ENCODE results near the gene RASA4. TPM values are rescaled to one million over a fixed set of nuclear protein-coding genes. Genes with fewer than 3 reads are reported as not detected.
"Not testable (repeated sequence)": the region's sequence is repeated elsewhere in the genome, so short reads cannot be mapped to it uniquely, and the experiment has no call there.

RASA4 gene
- total and polyA plus RNA-seq, 2 of the 4 experiments (the other 2 are of a cell fraction), result 3.8 to 18.6 TPM

GRCh38 chr7:102589857-102590256 is 26.7 kb downstream of the RASA4 start:
- dilution Hi-C loops (cut with HindIII; ENCODE audit: low sequenced_read_pairs, unreplicated experiment); H2AK5ac ChIP-seq (ENCODE audit: low read depth, low read length); H3K14ac ChIP-seq (replicated peaks; ENCODE audit: low read depth, low read length); H3K27ac ChIP-seq (ENCODE audit: insufficient read depth, low read length); H4K91ac ChIP-seq (ENCODE audit: insufficient read depth, low read depth, low read length); H3K18ac ChIP-seq (ENCODE audit: low read depth, low read length); H3K27me3 ChIP-seq (ENCODE audit: control insufficient read depth, insufficient read depth, low read length); DNase-seq; H4K5ac ChIP-seq (ENCODE audit: low read depth, low read length); H4K8ac ChIP-seq (ENCODE audit: low read depth in 2 of 2, low read length in 2 of 2); H2BK120ac ChIP-seq (ENCODE audit: low read depth, low read length); CTCF ChIA-PET; H2AK9ac ChIP-seq (replicated peaks; ENCODE audit: low read depth, low read length, poor library complexity); H2BK15ac ChIP-seq (ENCODE audit: low read depth, low read length); H3K36me3 ChIP-seq (ENCODE audit: control insufficient read depth, insufficient read depth, low read length); H3K9ac ChIP-seq (ENCODE audit: low read depth, low read length); in situ Hi-C loops (cut with MboI; ENCODE audit: low sequenced_read_pairs); H3K4me1 ChIP-seq (ENCODE audit: control insufficient read depth, insufficient read depth, low read length); H3K9me3 ChIP-seq (ENCODE audit: control insufficient read depth, insufficient read depth, low read length); H3K4me3 ChIP-seq (ENCODE audit: insufficient read depth, low read depth, low read length); H3K4ac ChIP-seq (ENCODE audit: low read depth, low read length); BruUV-seq (replicated peaks); H2AFZ ChIP-seq (replicated peaks; ENCODE audit: low read length, poor library complexity); H3K9me1 ChIP-seq (ENCODE audit: insufficient read depth, low read length); H3K56ac ChIP-seq (ENCODE audit: extremely low read depth, insufficient read depth, low read length); intact Hi-C loops (cut with micrococcal nuclease); H3K79me1 ChIP-seq (ENCODE audit: low read depth in 1 of 2, low read length in 2 of 2); H2BK5ac ChIP-seq (ENCODE audit: low read depth, low read length, poor library complexity, severe bottlenecking); H3K23ac ChIP-seq (ENCODE audit: low read depth, low read length); H4K20me1 ChIP-seq (ENCODE audit: insufficient read depth, low read length); POLR2A ChIA-PET (ENCODE audit: unreplicated experiment); H3K4me2 ChIP-seq (ENCODE audit: low read depth, low read length); H2BK20ac ChIP-seq (ENCODE audit: low read depth, low read length): not testable (repeated sequence)
- peak; percentile 90 for ATAC-seq (ENCODE audit: low read depth)
- no CpG with 5 or more reads among the region's 9 CpGs for WGBS, 2 experiments (ENCODE audit: extremely low coverage in 2 of 2, insufficient read length in 1 of 2)

GRCh38 chr7:102583495-102583894 is 33.1 kb downstream of the RASA4 start:
- H3K4me3 ChIP-seq (ENCODE audit: insufficient read depth, low read depth, low read length); H3K36me3 ChIP-seq (ENCODE audit: control insufficient read depth, insufficient read depth, low read length); CTCF ChIA-PET; DNase-seq; H3K9me3 ChIP-seq (ENCODE audit: control insufficient read depth, insufficient read depth, low read length); H2BK20ac ChIP-seq (ENCODE audit: low read depth, low read length); BruUV-seq (replicated peaks); H3K9me1 ChIP-seq (ENCODE audit: insufficient read depth, low read length); H3K4me2 ChIP-seq (ENCODE audit: low read depth, low read length); H2AK5ac ChIP-seq (ENCODE audit: low read depth, low read length); H3K18ac ChIP-seq (ENCODE audit: low read depth, low read length); H3K4ac ChIP-seq (ENCODE audit: low read depth, low read length); H4K20me1 ChIP-seq (ENCODE audit: insufficient read depth, low read length); POLR2A ChIA-PET (ENCODE audit: unreplicated experiment); H3K27ac ChIP-seq (ENCODE audit: insufficient read depth, low read length); H4K5ac ChIP-seq (ENCODE audit: low read depth, low read length); H2BK120ac ChIP-seq (ENCODE audit: low read depth, low read length); H2BK5ac ChIP-seq (ENCODE audit: low read depth, low read length, poor library complexity, severe bottlenecking); H3K4me1 ChIP-seq (ENCODE audit: control insufficient read depth, insufficient read depth, low read length); H2AK9ac ChIP-seq (replicated peaks; ENCODE audit: low read depth, low read length, poor library complexity); H3K23ac ChIP-seq (ENCODE audit: low read depth, low read length); H2AFZ ChIP-seq (replicated peaks; ENCODE audit: low read length, poor library complexity); H4K91ac ChIP-seq (ENCODE audit: insufficient read depth, low read depth, low read length); H3K27me3 ChIP-seq (ENCODE audit: control insufficient read depth, insufficient read depth, low read length); H3K56ac ChIP-seq (ENCODE audit: extremely low read depth, insufficient read depth, low read length); intact Hi-C loops (cut with micrococcal nuclease); H2BK15ac ChIP-seq (ENCODE audit: low read depth, low read length); H3K9ac ChIP-seq (ENCODE audit: low read depth, low read length); H4K8ac ChIP-seq (ENCODE audit: low read depth in 2 of 2, low read length in 2 of 2); H3K14ac ChIP-seq (replicated peaks; ENCODE audit: low read depth, low read length); in situ Hi-C loops (cut with MboI; ENCODE audit: low sequenced_read_pairs); dilution Hi-C loops (cut with HindIII; ENCODE audit: low sequenced_read_pairs, unreplicated experiment); H3K79me1 ChIP-seq (ENCODE audit: low read depth in 1 of 2, low read length in 2 of 2): not testable (repeated sequence)
- WGBS, 2 experiments (ENCODE audit: extremely low coverage in 2 of 2, insufficient read length in 1 of 2), result no CpG with 5 or more reads among the region's 5 CpGs
- peak; percentile 19 for ATAC-seq (ENCODE audit: low read depth)
